H1 (cell line): Measurements from ENCODE around the gene TYMS. TPM values are rescaled to one million over a fixed set of nuclear protein-coding genes. Genes with fewer than 3 reads are reported as not detected.
A peak's percentile ranks its signal among the peaks of the same experiment; 100 is the strongest.

Source experiments
- CTCF ChIA-PET: fragments of 300-600 bp; sonication (Branson Sonifier 250); formaldehyde crosslinking; loops from one replicate; lab custom pipeline; 2021; ENCODE audit not compliant: partially characterized antibody; lab: Charles Lee
- POLR2A ChIA-PET: fragments of 300-600 bp; sonication (Branson Sonifier 250); formaldehyde crosslinking; loops from one replicate; lab custom pipeline; 2021; ENCODE audit warnings: inconsistent platforms; ENCODE audit not compliant: partially characterized antibody; lab: Charles Lee
- DNase-seq, 2 experiments: peaks; one replicate each; pipeline versions ENCODE4 v3.0.0 to v3.0.0-alpha.2; 2010 to 2022; ENCODE audit warnings: low spot score in 2 of 2, low read depth in 1 of 2, mixed read lengths in 1 of 2
- FAIRE-seq: peaks from 2 replicates; lab custom pipeline; 2011; peaks lifted over from hg19 to GRCh38; lab: Jason Lieb, UNC
- H2AFZ ChIP-seq: 2 replicates; pipeline ENCODE4 v1.8.1; 2012; ENCODE audit warnings: low read length, inconsistent platforms
- H2AK5ac ChIP-seq: 2 replicates; pipeline ENCODE4 v1.6.1; 2013; ENCODE audit warnings: low read depth, low read length
- H2BK120ac ChIP-seq: replicated peaks from 2 replicates; pipeline ENCODE3; 2013; ENCODE audit warnings: low read depth, low read length, inconsistent platforms
- H2BK12ac ChIP-seq: 2 replicates; pipeline ENCODE4 v1.6.1; 2013; ENCODE audit warnings: low read depth, low read length
- H2BK15ac ChIP-seq: 2 replicates; pipeline ENCODE4 v1.6.1; 2013; ENCODE audit warnings: low read length
- H2BK20ac ChIP-seq: 2 replicates; pipeline ENCODE4 v1.6.1; 2013; ENCODE audit warnings: low read length
- H2BK5ac ChIP-seq: 2 replicates; pipeline ENCODE4 v1.6.1; 2013; ENCODE audit warnings: low read depth, low read length
- H3K14ac ChIP-seq: 2 replicates; pipeline ENCODE4 v1.6.1; 2013; ENCODE audit warnings: inconsistent platforms; ENCODE audit not compliant: insufficient read length
- H3K18ac ChIP-seq: 2 replicates; pipeline ENCODE4 v1.6.1; 2013; ENCODE audit warnings: low read length; ENCODE audit errors: extremely low read depth
- H3K23ac ChIP-seq: 2 replicates; pipeline ENCODE4 v1.6.1; 2013; ENCODE audit warnings: inconsistent platforms; ENCODE audit not compliant: insufficient read length
- H3K23me2 ChIP-seq: 2 replicates; pipeline ENCODE4 v1.6.1; 2013; ENCODE audit warnings: low read depth, low read length
- H3K27ac ChIP-seq: 2 replicates; pipeline ENCODE4 v1.6.1; 2011; ENCODE audit warnings: low read depth, low read length, inconsistent platforms
- H3K27me3 ChIP-seq, 4 experiments: replicated peaks in 1 of 4; 1 replicate in 1 of 4; 2 replicates in 3 of 4; pipeline versions ENCODE4 v1.6.1 to v1.8.1; 2011 to 2013; ENCODE audit warnings: low read length in 3 of 4, mild to moderate bottlenecking in 3 of 4, inconsistent platforms in 2 of 4, mixed read lengths in 2 of 4, moderate library complexity in 1 of 4; ENCODE audit not compliant: control insufficient read depth in 3 of 4, insufficient read depth in 3 of 4; ENCODE audit errors: extremely low read depth in 1 of 4
- H3K36me3 ChIP-seq, 4 experiments: 2 replicates each; pipeline versions ENCODE4 v1.6.1 to v1.8.1; 2011 to 2013; ENCODE audit warnings: mild to moderate bottlenecking in 4 of 4, low read length in 3 of 4, moderate library complexity in 2 of 4, control low read depth in 1 of 4, inconsistent platforms in 1 of 4; ENCODE audit not compliant: insufficient read depth in 4 of 4, control insufficient read depth in 2 of 4
- H3K4ac ChIP-seq: replicated peaks from 2 replicates; pipeline ENCODE3; 2013; ENCODE audit warnings: low read length, low read depth, mixed read lengths, inconsistent platforms; ENCODE audit not compliant: insufficient read length
- H3K4me1 ChIP-seq, 4 experiments: replicated peaks in 1 of 4; 1 replicate in 1 of 4; 2 replicates in 3 of 4; pipeline versions ENCODE4 v1.6.1 to v1.8.1; 2011 to 2013; ENCODE audit warnings: low read length in 3 of 4, inconsistent platforms in 2 of 4, mixed read lengths in 1 of 4; ENCODE audit not compliant: insufficient read depth in 4 of 4, control insufficient read depth in 3 of 4
- H3K4me2 ChIP-seq, 2 experiments: 2 replicates each; pipeline versions ENCODE4 v1.6.1 to v1.8.1; 2011 to 2013; ENCODE audit warnings: low read depth in 2 of 2, low read length in 2 of 2, control low read depth in 1 of 2, inconsistent platforms in 1 of 2, mild to moderate bottlenecking in 1 of 2; ENCODE audit not compliant: insufficient read depth in 1 of 2
- H3K4me3 ChIP-seq, 4 experiments: fragments of 200-600, 300-600 bp in 1 of 4; sonication (generic), shearing (Covaris generic), sonication (Bioruptor Twin) in 1 of 4; 2 replicates each; pipeline versions ENCODE4 v1.5.1 to v1.8.1; 2011 to 2016; ENCODE audit warnings: low read length in 4 of 4, low read depth in 3 of 4, control low read depth in 2 of 4, inconsistent platforms in 2 of 4, mild to moderate bottlenecking in 2 of 4, mixed read lengths in 1 of 4, moderate library complexity in 1 of 4; ENCODE audit not compliant: insufficient read depth in 2 of 4; ENCODE audit errors: extremely low read depth in 1 of 4
- H3K56ac ChIP-seq: replicated peaks from 2 replicates; pipeline ENCODE3; 2013; ENCODE audit warnings: low read depth, mild to moderate bottlenecking, mixed read lengths, low read length, inconsistent platforms; ENCODE audit not compliant: insufficient read length
- H3K79me1 ChIP-seq: 2 replicates; pipeline ENCODE4 v1.6.1; 2013; ENCODE audit warnings: low read depth, low read length, control low read depth
- H3K79me2 ChIP-seq, 2 experiments: 2 replicates each; pipeline versions ENCODE4 v1.6.1 to v1.8.1; 2012 to 2013; ENCODE audit warnings: low read length in 2 of 2, mild to moderate bottlenecking in 2 of 2, inconsistent platforms in 1 of 2; ENCODE audit not compliant: insufficient read depth in 2 of 2, control insufficient read depth in 1 of 2
- H3K9ac ChIP-seq, 4 experiments: replicated peaks in 1 of 4; 1 replicate in 1 of 4; 2 replicates in 3 of 4; pipeline versions ENCODE4 v1.6.1 to v1.8.1; 2011 to 2013; ENCODE audit warnings: low read depth in 3 of 4, low read length in 3 of 4, control low read depth in 2 of 4, mild to moderate bottlenecking in 2 of 4, moderate library complexity in 2 of 4, inconsistent platforms in 1 of 4; ENCODE audit errors: extremely low read depth in 1 of 4
- H3K9me3 ChIP-seq, 2 experiments: 2 replicates each; pipeline versions ENCODE4 v1.6.1 to v1.8.1; 2012 to 2013; ENCODE audit warnings: mild to moderate bottlenecking in 2 of 2, moderate library complexity in 2 of 2, control low read depth in 1 of 2, inconsistent platforms in 1 of 2, low read depth in 1 of 2, low read length in 1 of 2, mixed read lengths in 1 of 2; ENCODE audit not compliant: insufficient read depth in 2 of 2
- H4K20me1 ChIP-seq, 2 experiments: replicated peaks in 1 of 2; 2 replicates each; pipeline versions ENCODE3 to v1.8.1; 2011 to 2013; ENCODE audit warnings: inconsistent platforms in 2 of 2, low read length in 2 of 2, mild to moderate bottlenecking in 1 of 2; ENCODE audit not compliant: insufficient read depth in 2 of 2, control insufficient read depth in 1 of 2
- H4K5ac ChIP-seq: 2 replicates; pipeline ENCODE4 v1.6.1; 2013; ENCODE audit warnings: low read length, low read depth, mixed read lengths, inconsistent platforms; ENCODE audit not compliant: insufficient read length
- H4K8ac ChIP-seq: 2 replicates; pipeline ENCODE4 v1.8.0; 2013; ENCODE audit warnings: mild to moderate bottlenecking, moderate library complexity, low read length, inconsistent platforms; ENCODE audit not compliant: insufficient read depth; ENCODE audit errors: extremely low read depth
- H4K91ac ChIP-seq: replicated peaks from 2 replicates; pipeline ENCODE3; 2013; ENCODE audit warnings: low read length, mixed read lengths, inconsistent platforms; ENCODE audit not compliant: insufficient read length
- BACH1 ChIP-seq: IDR thresholded peaks from 2 replicates; pipeline ENCODE4 v1.6.1; 2012; ENCODE audit warnings: low read length, improper control_type of control experiment
- CREB1 ChIP-seq: IDR thresholded peaks from 2 replicates; pipeline ENCODE4 v1.6.1; 2012; ENCODE audit warnings: inconsistent platforms
- EGR1 ChIP-seq: IDR thresholded peaks from 2 replicates; pipeline ENCODE4 v1.6.1; 2011; ENCODE audit warnings: low read depth, low read length, borderline replicate concordance
- EP300 ChIP-seq, 2 experiments: IDR thresholded peaks; 1 replicate in 1 of 2; 2 replicates in 1 of 2; pipeline ENCODE4 v1.6.1; 2011 to 2012; ENCODE audit warnings: low read depth in 2 of 2, low read length in 2 of 2, mild to moderate bottlenecking in 2 of 2, borderline replicate concordance in 1 of 2, inconsistent platforms in 1 of 2, moderate library complexity in 1 of 2
- EZH2 ChIP-seq: fragments of 200-600 bp; sonication (generic); IDR thresholded peaks from 2 replicates; pipeline ENCODE4 v1.7.1; 2012; ENCODE audit warnings: low read depth, mild to moderate bottlenecking, moderate library complexity, low read length, inconsistent platforms; ENCODE audit not compliant: severe bottlenecking
- PHF8 ChIP-seq: fragments of 200-600 bp; sonication (generic); conservative IDR thresholded peaks from 2 replicates; pipeline ENCODE4 v1.7.1; 2012; ENCODE audit warnings: low read depth, mild to moderate bottlenecking, inconsistent platforms, low read length, moderate library complexity
- RNF2 ChIP-seq: fragments of 200-900, 300-1000 bp; sonication (generic); IDR thresholded peaks from 2 replicates; pipeline ENCODE4 v1.7.1; 2016; ENCODE audit warnings: borderline replicate concordance, low read depth, mild to moderate bottlenecking, antibody characterized with exemption, low read length; ENCODE audit not compliant: poor library complexity, severe bottlenecking; ENCODE audit errors: missing control alignments
- ZNF274 ChIP-seq: IDR thresholded peaks from 2 replicates; pipeline ENCODE4 v1.7.0; 2012; ENCODE audit warnings: low read length, borderline replicate concordance; ENCODE audit errors: extremely low read depth
- WGBS, 2 experiments: shearing (Covaris generic) in 1 of 2; methylation state at CpG; one replicate each; pipeline versions ENCODE4 v1.1.6 to v1.1.7; 2013 to 2015; ENCODE audit warnings: low lambda C conversion rate in 2 of 2, mixed read lengths in 2 of 2, inconsistent platforms in 1 of 2, low coverage in 1 of 2, missing lambda C conversion rate in 1 of 2; ENCODE audit not compliant: insufficient replicate concordance in 2 of 2, insufficient coverage in 1 of 2, insufficient read length in 1 of 2; ENCODE audit errors: extremely low coverage in 1 of 2, missing lambda C conversion rate in 1 of 2; 5-methylcytosine and 5-hydroxymethylcytosine counted together
- polyA plus RNA-seq, 7 experiments: library from polyadenylated mRNA; depleted of rRNA in 3 of 7; stranded (reverse) in 5 of 7; unstranded in 2 of 7; fragments of >200 nt in 5 of 7; fragments of 200-250 nt in 2 of 7; gene quantifications; 1 replicate in 5 of 7; 2 replicates in 1 of 7; 4 replicates in 1 of 7; pipeline versions ENCODE4 v1.2.1 to v1.2.3, GENCODE V29; 2011 to 2013; ENCODE audit warnings: missing spikeins in 2 of 7, mixed read lengths in 2 of 7
- total RNA-seq: library from RNA; stranded (reverse); fragmentation: NEBNext Ultra II Directional; extraction: Animal tissue kit (Norgen Biotek cat#: 25700); gene quantifications from 2 replicates; pipeline ENCODE4 v1.2.1, GENCODE V29; 2021
- TF ChIP-seq, protein P1 (sequence below): IDR thresholded peaks from 2 replicates; pipeline ENCODE4 v1.6.1; 2011; ENCODE audit warnings: low read length, improper control_type of control experiment

TYMS gene
- total and polyA plus RNA-seq, 2 of the 8 experiments (the other 6 are each of a cell fraction or from before 2014, with no cell fraction given), result 91.9 to 110 TPM

DNA sequence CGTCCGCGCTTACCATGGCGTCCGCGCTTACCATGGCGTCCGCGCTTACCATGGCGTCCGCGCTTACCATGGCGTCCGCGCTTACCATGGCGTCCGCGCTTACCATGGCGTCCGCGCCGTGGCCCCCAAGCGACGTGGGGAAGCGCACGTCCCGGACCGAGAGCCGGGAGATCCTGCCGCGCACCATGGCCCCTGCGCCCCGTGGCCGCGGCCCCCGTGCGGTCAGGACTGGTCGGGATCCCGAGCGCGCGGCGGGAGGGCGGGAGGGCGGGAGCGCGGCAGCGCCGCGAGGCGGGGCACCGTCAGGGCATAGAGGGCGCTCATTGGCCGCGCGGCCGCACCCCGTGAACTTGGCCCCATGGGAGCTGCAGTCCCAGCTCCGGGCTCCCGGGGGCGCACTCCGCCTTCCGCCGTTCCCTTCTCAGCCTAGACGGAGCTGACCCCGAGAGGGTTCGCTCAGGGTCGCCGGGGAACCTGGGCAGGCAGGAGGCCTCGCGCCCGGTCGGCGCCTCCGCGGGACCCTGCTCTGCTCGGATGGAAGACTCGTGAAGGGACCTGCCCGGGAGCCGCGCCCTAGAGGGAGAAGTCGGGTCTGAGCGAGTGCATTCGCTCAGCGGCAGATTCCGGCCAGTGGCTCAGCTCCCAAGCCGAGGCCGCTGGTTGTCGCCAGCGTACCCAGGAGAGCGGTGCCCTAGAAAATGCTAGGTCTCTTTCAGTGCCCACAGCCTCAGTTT lies 55.1 kb downstream of the TYMS start, which contains the start of gene ENOSF1:
Gene ENOSF1, minus strand, starts transcription at position 230 of the 734 bp plus-strand sequence. Its CDS starts 43 bp downstream, at position 187.
- Histone ChIP-seq H3K27me3 (no peaks in the 10 kb centered on the region), H4K8ac (peak within 1 kb of the TSS; percentile 91), H3K4me2 (peak within 1 kb of the TSS; percentile 81 to 86), H2BK120ac (no peak within 1 kb of the TSS), H3K27ac (peak within 1 kb of the TSS; percentile 50; the same call in 1 of the 2 replicates), H3K18ac (peak within 1 kb of the TSS; percentile 48), H4K20me1 (peaks cover 3 to 5% of the 10 kb centered on the region in 2 experiments), H3K79me2 (peaks cover 12 to 31% of the 10 kb centered on the region in 2 experiments), H3K4me3 (peak within 1 kb of the TSS; percentile 64 to 86 (median 76)), H2BK12ac (no peak within 1 kb of the TSS; the same call in 1 of the 2 replicates), H3K23ac (no peak within 1 kb of the TSS), H4K91ac (peak within 1 kb of the TSS; percentile 65), H3K56ac (peak within 1 kb of the TSS; percentile 1), H3K4me1 (peaks cover 0 to 3% (median 1%) of the 10 kb centered on the region in 4 experiments; a peak in 2 of 7 replicates), H3K9me3 (no peaks in the 10 kb centered on the region), H2BK20ac (no peak within 1 kb of the TSS), H3K36me3 (peaks cover 0 to 5% (median 0%) of the 10 kb centered on the region in 4 experiments; a peak in 2 of 8 replicates), H2AFZ (peak within 1 kb of the TSS; percentile 60), H3K4ac (peak within 1 kb of the TSS; percentile 39), H4K5ac (peak within 1 kb of the TSS; percentile 40), H2AK5ac (peak within 1 kb of the TSS; percentile 53; the same call in 1 of the 2 replicates), H3K14ac (no peak within 1 kb of the TSS), H3K79me1 (peaks cover 9% of the 10 kb centered on the region; the same call in 1 of the 2 replicates), H2BK15ac (no peak within 1 kb of the TSS), H3K23me2 (peaks cover 8% of the 10 kb centered on the region; the same call in 1 of the 2 replicates), H3K9ac (peak within 1 kb of the TSS; percentile 44 to 60 (median 50)), H2BK5ac (no peak within 1 kb of the TSS)
- FAIRE-seq (no peak), DNase-seq (peak; percentile 79 to 99)
- WGBS, 2 experiments, result 14% methylated on average over 47 of the region's 91 CpGs; no CpG with 5 or more reads in 1 of the 2 experiments
- ChIA-PET CTCF (interaction anchor here (0.6 to 2.1 kb wide), 22 partner anchors 9 to 1517 kb away, joined by 3 to 16 read pairs (median 4); partner anchors contain the start of gene THOC1), POLR2A (interaction anchor here (0.6 to 1.6 kb wide), 10 partner anchors 10 to 127 kb away, joined by 3 to 6 read pairs (median 4); partner anchors contain the start of gene TYMS)
- TF ChIP-seq CREB1 (peak; percentile 60), RNF2 (no peak), ZNF274 (no peak), EGR1 (no peak), EP300 (IDR thresholded peaks at IDR 0.05; ENCODE audit: borderline replicate concordance in 1 of 2, low read depth in 2 of 2, low read length in 2 of 2) (no peak; a peak in 1 of 3 replicates), PHF8 (0 out of 2 replicates have a peak, but pooled peaks have one; percentile 71), BACH1 (no peak), EZH2 (no peak)
- TF ChIP-seq, protein P1, sequence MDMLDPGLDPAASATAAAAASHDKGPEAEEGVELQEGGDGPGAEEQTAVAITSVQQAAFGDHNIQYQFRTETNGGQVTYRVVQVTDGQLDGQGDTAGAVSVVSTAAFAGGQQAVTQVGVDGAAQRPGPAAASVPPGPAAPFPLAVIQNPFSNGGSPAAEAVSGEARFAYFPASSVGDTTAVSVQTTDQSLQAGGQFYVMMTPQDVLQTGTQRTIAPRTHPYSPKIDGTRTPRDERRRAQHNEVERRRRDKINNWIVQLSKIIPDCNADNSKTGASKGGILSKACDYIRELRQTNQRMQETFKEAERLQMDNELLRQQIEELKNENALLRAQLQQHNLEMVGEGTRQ, result 0 out of 2 replicates have a peak, but pooled peaks have one; percentile 2
